SK-N-SH (cell line): ENCODE data around the gene WDFY2. TPM values are rescaled to one million over a fixed set of nuclear protein-coding genes. Genes with fewer than 3 reads are reported as not detected.

Experiments used
- CTCF ChIA-PET: fragments of 300-600, 350-600 bp; formaldehyde crosslinking; extraction: SDS; loops from one replicate; lab custom pipeline; 2021; lab: Yijun Ruan, JAX
- POLR2A ChIA-PET: fragments of 350-600 bp; sonication (Branson Sonifier 250); formaldehyde crosslinking; extraction: SDS; loops from one replicate; lab custom pipeline; 2020; ENCODE audit warnings: antibody characterized with exemption, inconsistent platforms; lab: Yijun Ruan, JAX
- DNase-seq: peaks from one replicate; pipeline ENCODE4 v3.0.0; 2012
- H2AFZ ChIP-seq: fragments of 200-600 bp; sonication (generic); 2 replicates; pipeline ENCODE4 v1.8.1; 2016; ENCODE audit warnings: antibody characterized with exemption, mild to moderate bottlenecking, low read depth
- H3F3A ChIP-seq: fragments of 200-600 bp; sonication (generic); replicated peaks from 2 replicates; pipeline ENCODE3; 2016; ENCODE audit warnings: antibody characterized with exemption, mild to moderate bottlenecking; ENCODE audit not compliant: insufficient read depth
- H3K27ac ChIP-seq, 2 experiments: fragments of 200-500 bp in 1 of 2; fragments of 200-600 bp in 1 of 2; sonication (Bioruptor generic) in 1 of 2; sonication (generic), shearing (Covaris generic) in 1 of 2; 2 replicates each; pipeline versions ENCODE4 v1.5.1 to v1.6.1; 2014 to 2016; ENCODE audit warnings: low read depth in 2 of 2, inconsistent platforms in 1 of 2, low read length in 1 of 2, mild to moderate bottlenecking in 1 of 2, mixed read lengths in 1 of 2
- H3K27me3 ChIP-seq: fragments of 200-600 bp; sonication (generic), shearing (Covaris generic); 2 replicates; pipeline ENCODE4 v1.6.1; 2016; ENCODE audit warnings: mixed run types; ENCODE audit not compliant: insufficient read depth
- H3K36me3 ChIP-seq, 2 experiments: fragments of 200-500 bp in 1 of 2; fragments of 200-600 bp in 1 of 2; sonication (Bioruptor generic) in 1 of 2; sonication (generic) in 1 of 2; replicated peaks in 1 of 2; 2 replicates each; pipeline versions ENCODE3 to v1.5.1; 2014 to 2016; ENCODE audit warnings: low read length in 1 of 2, mild to moderate bottlenecking in 1 of 2; ENCODE audit not compliant: insufficient read depth in 2 of 2, control insufficient read depth in 1 of 2
- H3K4me1 ChIP-seq, 2 experiments: fragments of 200-500 bp in 1 of 2; fragments of 200-600 bp in 1 of 2; sonication (Bioruptor generic) in 1 of 2; sonication (generic), shearing (Covaris generic) in 1 of 2; 2 replicates each; pipeline versions ENCODE4 v1.5.1 to v1.6.1; 2014 to 2016; ENCODE audit warnings: low read depth in 1 of 2, low read length in 1 of 2, mixed run types in 1 of 2; ENCODE audit not compliant: insufficient read depth in 2 of 2, control insufficient read depth in 1 of 2
- H3K4me2 ChIP-seq: fragments of 200-600 bp; sonication (generic), shearing (Covaris generic); 2 replicates; pipeline ENCODE4 v1.6.1; 2017; ENCODE audit warnings: mixed run types
- H3K4me3 ChIP-seq, 2 experiments: fragments of 200-500 bp in 1 of 2; fragments of 200-600 bp in 1 of 2; sonication (Bioruptor generic) in 1 of 2; sonication (generic), shearing (Covaris generic) in 1 of 2; 2 replicates each; pipeline versions ENCODE4 v1.5.1 to v1.8.1; 2014 to 2016; ENCODE audit warnings: low read depth in 2 of 2, inconsistent platforms in 1 of 2, low read length in 1 of 2, mild to moderate bottlenecking in 1 of 2, mixed read lengths in 1 of 2, moderate library complexity in 1 of 2
- H3K79me2 ChIP-seq: fragments of 200-600 bp; sonication (generic); 2 replicates; pipeline ENCODE4 v1.8.1; 2017; ENCODE audit warnings: mild to moderate bottlenecking; ENCODE audit not compliant: insufficient read depth
- H3K9ac ChIP-seq: fragments of 200-600 bp; sonication (generic); 2 replicates; pipeline ENCODE4 v1.6.1; 2017; ENCODE audit warnings: mixed run types
- H3K9me2 ChIP-seq: fragments of 200-600 bp; sonication (generic); 2 replicates; pipeline ENCODE4 v1.6.1; 2017; ENCODE audit warnings: mixed run types
- H3K9me3 ChIP-seq: fragments of 200-600 bp; sonication (generic); 2 replicates; pipeline ENCODE4 v1.6.1; 2017; ENCODE audit warnings: mixed run types, mild to moderate bottlenecking, moderate library complexity
- H4K20me1 ChIP-seq: fragments of 200-600 bp; sonication (generic); 2 replicates; pipeline ENCODE4 v1.6.1; 2017; ENCODE audit warnings: mild to moderate bottlenecking, mixed run types; ENCODE audit not compliant: insufficient read depth
- ELF1 ChIP-seq: IDR thresholded peaks from 2 replicates; pipeline ENCODE4 v1.4.0; 2012
- EP300 ChIP-seq, 2 experiments: IDR thresholded peaks; 2 replicates each; pipeline versions ENCODE4 v1.4.0 to v1.6.1; 2012; ENCODE audit warnings: borderline replicate concordance in 1 of 2, low read depth in 1 of 2, low read length in 1 of 2
- EZH2phosphoT487 ChIP-seq: fragments of 200-600 bp; sonication (generic); IDR thresholded peaks from 2 replicates; pipeline ENCODE4 v1.6.1; 2017; ENCODE audit warnings: low read depth, mixed run types, mild to moderate bottlenecking, antibody characterized with exemption, moderate library complexity, borderline replicate concordance
- GABPA ChIP-seq: IDR thresholded peaks from 2 replicates; pipeline ENCODE4 v1.4.0; 2012; ENCODE audit warnings: low read depth, mild to moderate bottlenecking
- IRF3 ChIP-seq: fragments of 150-350 bp; IDR thresholded peaks from 2 replicates; pipeline ENCODE4 v1.6.1; 2016; ENCODE audit warnings: mild to moderate bottlenecking, low read depth, low read length
- JUND ChIP-seq: IDR thresholded peaks from 2 replicates; pipeline ENCODE4 v1.4.0; 2012
- MAX ChIP-seq: IDR thresholded peaks from 2 replicates; pipeline ENCODE4 v1.4.0; 2012; ENCODE audit warnings: low read depth
- PBX3 ChIP-seq: IDR thresholded peaks from 2 replicates; pipeline ENCODE4; 2012
- RFX5 ChIP-seq: IDR thresholded peaks from 2 replicates; pipeline ENCODE4 v1.6.1; 2012; ENCODE audit warnings: mild to moderate bottlenecking, improper control_type of control experiment, low read length
- TAF1 ChIP-seq: IDR thresholded peaks from 2 replicates; pipeline ENCODE4 v1.6.1; 2012; ENCODE audit warnings: low read depth, mild to moderate bottlenecking, low read length, moderate library complexity, borderline replicate concordance
- TCF12 ChIP-seq: IDR thresholded peaks from 2 replicates; pipeline ENCODE4 v1.4.0; 2012
- WGBS: methylation state at CpG from one replicate; pipeline ENCODE4 v1.1.6; 2017; ENCODE audit warnings: low lambda C conversion rate; 5-methylcytosine and 5-hydroxymethylcytosine counted together
- polyA plus RNA-seq, 3 experiments: library from polyadenylated mRNA; depleted of rRNA; stranded (reverse); fragments of >200 nt; gene quantifications; 2 replicates each; pipeline ENCODE4 v1.2.3, GENCODE V29; 2012

WDFY2 gene
- polyA plus RNA-seq, 1 of the 3 experiments (the other 2 are of a cell fraction): 4.1 TPM

- no peaks in the 10 kb centered on the region for H3K9me3 ChIP-seq
- H3K9ac ChIP-seq: no peak overlapping the region
- TF ChIP-seq EP300 (IDR thresholded peaks at IDR 0.05; ENCODE audit: borderline replicate concordance in 1 of 2, low read depth in 1 of 2, low read length in 1 of 2) (no peak), JUND (no peak), ELF1 (no peak), RFX5 (no peak), IRF3 (no peak), TCF12 (no peak), MAX (no peak)
- H3K36me3 ChIP-seq: no peaks in the 10 kb centered on the region
- H3K4me2 ChIP-seq: no peak overlapping the region
- no peaks in the 10 kb centered on the region for H3K27me3 ChIP-seq
- H3K4me1 ChIP-seq: peaks cover 20 to 29% of the 10 kb centered on the region in 2 experiments; a peak in 3 of 4 replicates
- no peaks in the 10 kb centered on the region; the same call in 1 of the 2 replicates for H4K20me1 ChIP-seq
- DNase-seq: no peak
- H3K27ac ChIP-seq: peak overlapping the region in 1 of 2 experiments; percentile 96; a peak in 1 of 4 replicates
- H3K4me3 ChIP-seq: no peak overlapping the region
- ChIA-PET CTCF (interaction anchor here (1.2 to 2.0 kb wide), 2 partner anchors 11 to 173 kb away, joined by 3 to 4 read pairs; no protein-coding TSS in a partner anchor), POLR2A (interaction anchor here (1.9 to 3.5 kb wide), 2 partner anchors 23 to 173 kb away, joined by 4 to 18 read pairs; no protein-coding TSS in a partner anchor)
- H3F3A ChIP-seq: peaks cover 4% of the 10 kb centered on the region
- no peak overlapping the region for H2AFZ ChIP-seq
- peaks cover 89% of the 10 kb centered on the region for H3K79me2 ChIP-seq
- 88% methylated on average over 3 of the region's 3 CpGs for WGBS
- no peaks in the 10 kb centered on the region for H3K9me2 ChIP-seq
These were observed 28.6 kb downstream of the WDFY2 start for GRCh38 chr13:51612867-51613266.

- peaks cover 4% of the 10 kb centered on the region; the same call in 1 of the 2 replicates for H4K20me1 ChIP-seq
- CTCF ChIA-PET: interaction anchor here (1.7 to 2.3 kb wide), 4 partner anchors 17 to 173 kb away, joined by 4 read pairs; no protein-coding TSS in a partner anchor
- H3K36me3 ChIP-seq: no peaks in the 10 kb centered on the region
- no peaks in the 10 kb centered on the region for H3K27me3 ChIP-seq
- peaks cover 23 to 31% of the 10 kb centered on the region in 2 experiments; a peak in 3 of 4 replicates for H3K4me1 ChIP-seq
- TF ChIP-seq GABPA (no peak), EZH2phosphoT487 (no peak), PBX3 (no peak), TAF1 (no peak)
- peak overlapping the region in 1 of 2 experiments; percentile 96; a peak in 2 of 4 replicates for H3K27ac ChIP-seq
- H3K9me3 ChIP-seq: no peaks in the 10 kb centered on the region
- WGBS: 83% methylated on average over 2 of the region's 2 CpGs
- H3K4me2 ChIP-seq: no peak overlapping the region
- no peaks in the 10 kb centered on the region for H3K9me2 ChIP-seq
- POLR2A ChIA-PET: interaction anchor here (1.9 to 3.5 kb wide), 3 partner anchors 24 to 172 kb away, joined by 4 to 19 read pairs (median 18); partner anchors contain the start of gene INTS6
- no peak overlapping the region for H2AFZ ChIP-seq
- H3F3A ChIP-seq: peaks cover 4% of the 10 kb centered on the region
- no peak overlapping the region for H3K9ac ChIP-seq
- H3K79me2 ChIP-seq: peaks cover 89% of the 10 kb centered on the region
- DNase-seq: no peak
- no peak overlapping the region for H3K4me3 ChIP-seq
These were observed 29.3 kb downstream of the WDFY2 start for GRCh38 chr13:51613535-51613934.
